C4-2B (cell line): ENCODE measurements around the gene INPP5B.

Experiments used
- CTCF ChIP-seq: fragments of 450-650 bp; conservative IDR thresholded peaks from 2 replicates; pipeline ENCODE4 v1.5.1; 2017; ENCODE audit warnings: mild to moderate bottlenecking
- ZFX ChIP-seq: fragments of 450-650 bp; IDR thresholded peaks from 2 replicates; pipeline ENCODE4 v1.6.1; 2017

- TF ChIP-seq CTCF (no peak), ZFX (no peak)
These were observed 23.9 kb downstream of the INPP5B start for GRCh38 chr1:37922767-37923550.
